T-helper 9 cell (primary cell): ENCODE data around the gene SEL1L2.

Experiments
- DNase-seq: peaks from one replicate; pipeline ENCODE4 v3.0.0-alpha.2; 2020

SEL1L2 gene

GRCh38 chr20:13863244-13863643 lies 127.2 kb downstream of the SEL1L2 start:
- DNase-seq: no peak

- no peak for DNase-seq
These were observed 128.2 kb downstream of the SEL1L2 start for GRCh38 chr20:13862245-13862644.

DNA sequence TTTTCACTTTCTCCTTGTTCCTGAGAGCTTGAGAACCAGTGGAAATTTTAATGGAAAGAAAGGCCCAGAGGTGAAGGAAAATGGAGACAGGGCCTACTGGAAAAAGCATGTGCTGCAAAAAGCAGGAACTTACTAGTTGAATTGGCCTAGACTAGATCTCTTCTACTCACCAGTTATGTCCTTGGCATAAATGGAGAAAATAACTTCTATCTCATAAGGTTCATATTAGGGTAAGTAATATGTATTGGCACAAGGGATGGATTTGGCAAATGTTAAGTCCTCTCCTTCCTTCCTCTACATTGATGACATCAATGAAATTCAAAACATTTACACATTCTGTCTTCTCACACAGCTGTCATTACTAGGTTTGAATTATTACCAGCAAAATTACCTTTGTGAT lies 131.5 kb downstream of the SEL1L2 start:
- no peak for DNase-seq

DNA sequence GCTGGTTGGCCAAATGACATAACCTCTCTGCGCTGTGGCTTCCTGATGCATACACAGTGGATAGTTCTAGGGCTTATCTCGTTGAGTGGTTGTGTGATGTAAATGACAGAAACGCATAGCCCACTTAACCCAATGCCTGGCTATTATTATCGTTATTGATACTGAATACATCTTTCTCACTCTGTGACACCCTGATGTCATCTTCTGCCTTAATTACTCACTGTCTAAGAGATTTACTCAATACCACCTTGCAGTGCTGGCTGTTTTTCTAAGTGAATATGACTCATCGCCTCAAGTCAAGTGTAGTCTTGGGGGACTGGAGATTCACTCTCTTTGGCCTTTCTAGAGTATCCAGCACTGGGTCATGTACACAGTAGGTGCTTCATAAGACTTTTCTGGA lies 132.0 kb downstream of the SEL1L2 start:
- DNase-seq: no peak

GRCh38 chr20:13857961-13858360 lies 132.5 kb downstream of the SEL1L2 start:
- DNase-seq: no peak

GRCh38 chr20:13857304-13857703 lies 133.1 kb downstream of the SEL1L2 start:
- DNase-seq: no peak

- DNase-seq: no peak
These were observed 134.1 kb downstream of the SEL1L2 start for GRCh38 chr20:13856354-13856753.

DNA sequence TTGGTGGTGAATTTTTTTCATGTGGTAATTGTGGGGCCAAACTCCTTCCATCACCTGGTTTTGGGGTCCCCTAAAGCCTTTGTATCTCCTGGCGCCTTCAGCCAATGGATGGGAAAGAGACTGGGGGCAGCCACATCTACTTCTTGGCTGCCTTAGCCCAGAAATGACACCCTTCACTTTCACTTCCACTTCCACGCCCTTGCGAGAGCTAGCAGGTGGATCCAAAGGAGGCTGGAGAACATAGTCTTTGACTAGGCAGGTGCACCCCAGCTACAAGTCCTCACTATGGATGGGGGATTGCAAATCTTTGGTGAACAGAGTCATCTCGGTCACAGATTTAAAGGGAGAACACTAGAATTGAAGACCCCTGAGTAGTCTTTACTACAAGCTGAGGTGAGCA lies 134.8 kb downstream of the SEL1L2 start:
- no peak for DNase-seq

DNA sequence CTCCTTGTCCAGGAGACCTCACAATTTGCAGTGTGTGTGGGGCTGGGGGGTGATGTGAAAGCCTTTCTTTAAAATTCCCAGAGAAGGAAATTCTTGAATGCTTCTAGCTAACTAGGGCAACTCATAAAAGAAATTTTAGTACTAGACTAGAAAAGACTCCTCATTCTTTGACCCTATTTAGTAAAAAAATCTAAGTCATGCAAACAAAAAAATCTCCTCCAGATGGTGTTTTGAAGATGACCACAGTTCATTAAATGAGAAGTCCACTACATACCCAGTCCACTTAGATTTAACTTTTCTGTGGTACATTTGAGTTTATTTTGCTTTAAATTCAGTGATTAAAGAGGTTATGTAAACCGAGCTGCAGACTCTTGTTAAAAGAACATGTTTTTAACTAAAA lies 138.1 kb downstream of the SEL1L2 start:
- DNase-seq: no peak

GRCh38 chr20:13851279-13851678 lies 139.1 kb downstream of the SEL1L2 start:
- no peak for DNase-seq

- no peak for DNase-seq
These were observed 146.1 kb downstream of the SEL1L2 start for GRCh38 chr20:13844296-13844695.

DNA sequence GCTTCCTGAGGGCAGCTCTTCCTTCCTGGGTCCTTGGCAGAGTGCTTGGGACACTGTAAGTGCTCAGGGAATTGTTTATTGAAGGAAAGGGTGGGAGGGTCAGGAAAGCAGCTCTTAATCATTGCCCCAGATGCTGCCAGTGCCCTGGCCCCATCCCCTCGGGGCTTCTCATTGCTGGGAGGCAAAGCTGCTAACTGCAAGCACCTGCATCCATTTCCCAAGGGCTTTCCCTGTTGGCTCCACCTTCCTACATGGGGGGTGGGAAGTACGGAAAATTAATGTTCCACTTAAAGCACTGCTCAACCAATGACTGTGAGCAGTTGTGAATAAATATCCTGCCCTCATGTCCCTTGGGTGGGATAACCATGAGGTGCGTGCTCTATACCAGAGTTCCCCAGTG lies 149.2 kb downstream of the SEL1L2 start:
- DNase-seq: no peak

DNA sequence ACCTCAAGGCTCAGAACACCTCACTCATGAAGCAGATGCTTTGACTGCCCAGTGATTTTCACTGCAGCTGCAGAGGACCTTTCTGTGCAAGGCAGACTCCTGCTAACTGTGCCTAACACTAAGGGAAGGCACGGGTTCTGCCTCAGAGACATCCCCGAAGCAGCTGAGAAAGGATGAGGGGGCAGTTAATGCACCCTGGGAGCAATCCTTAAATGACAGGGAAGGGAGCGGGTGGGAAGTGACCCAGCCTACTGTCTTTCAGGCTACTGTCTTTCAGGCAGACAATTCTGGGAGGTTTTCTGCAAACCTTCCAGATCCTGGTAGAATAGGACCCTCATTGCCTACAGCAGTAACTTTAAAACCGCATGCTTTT lies 150.3 kb downstream of the SEL1L2 start:
- no peak for DNase-seq

GRCh38 chr20:13839421-13840092 lies 150.9 kb downstream of the SEL1L2 start:
- DNase-seq: no peak

- DNase-seq: no peak
These were observed 151.8 kb downstream of the SEL1L2 start for GRCh38 chr20:13838664-13839063.

- DNase-seq: no peak
These were observed 158.9 kb downstream of the SEL1L2 start for GRCh38 chr20:13831476-13831875.

- no peak for DNase-seq
These were observed 164.9 kb downstream of the SEL1L2 start for GRCh38 chr20:13825465-13825864.

- DNase-seq: no peak
These were observed 166.0 kb downstream of the SEL1L2 start for GRCh38 chr20:13824459-13824858.

DNA sequence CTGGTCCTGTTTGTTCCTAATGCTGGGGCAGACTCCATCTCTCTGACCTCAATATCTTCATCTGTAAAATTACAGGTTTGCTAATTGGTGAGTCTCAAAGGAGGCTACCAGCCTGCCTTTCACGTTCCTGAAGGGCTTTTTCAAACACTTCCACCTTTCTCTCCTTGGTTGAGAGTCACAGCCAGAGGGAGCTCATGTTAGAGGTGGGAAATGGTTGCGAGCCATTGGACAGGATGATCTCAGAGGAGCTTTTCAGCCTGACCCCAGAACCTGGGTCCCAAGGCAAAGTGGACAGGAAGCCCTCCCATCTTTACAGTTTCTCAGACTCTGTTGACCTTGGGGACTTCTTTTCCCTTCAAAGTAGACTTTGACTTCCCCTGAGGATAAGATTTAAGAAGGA lies 168.0 kb downstream of the SEL1L2 start:
- no peak for DNase-seq

DNA sequence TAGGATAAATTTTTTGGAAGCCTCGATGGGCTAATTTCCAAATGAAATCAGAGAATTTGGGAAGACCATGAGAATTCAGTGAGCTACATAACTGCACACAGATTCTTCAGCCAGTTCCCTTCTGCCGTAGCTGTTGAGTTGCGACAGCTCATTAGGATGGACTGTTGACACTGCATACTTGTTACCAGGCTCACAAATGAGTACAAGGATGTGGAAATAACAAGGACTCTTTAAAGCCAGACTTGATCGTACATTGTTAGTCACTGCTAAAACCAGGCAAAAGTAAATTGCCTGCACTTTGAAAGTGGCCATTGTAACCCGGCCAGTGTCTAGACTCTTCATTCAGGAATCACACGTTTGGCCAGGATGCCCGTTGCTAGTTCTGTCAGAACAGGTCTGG lies 168.5 kb downstream of the SEL1L2 start:
- no peak for DNase-seq

DNA sequence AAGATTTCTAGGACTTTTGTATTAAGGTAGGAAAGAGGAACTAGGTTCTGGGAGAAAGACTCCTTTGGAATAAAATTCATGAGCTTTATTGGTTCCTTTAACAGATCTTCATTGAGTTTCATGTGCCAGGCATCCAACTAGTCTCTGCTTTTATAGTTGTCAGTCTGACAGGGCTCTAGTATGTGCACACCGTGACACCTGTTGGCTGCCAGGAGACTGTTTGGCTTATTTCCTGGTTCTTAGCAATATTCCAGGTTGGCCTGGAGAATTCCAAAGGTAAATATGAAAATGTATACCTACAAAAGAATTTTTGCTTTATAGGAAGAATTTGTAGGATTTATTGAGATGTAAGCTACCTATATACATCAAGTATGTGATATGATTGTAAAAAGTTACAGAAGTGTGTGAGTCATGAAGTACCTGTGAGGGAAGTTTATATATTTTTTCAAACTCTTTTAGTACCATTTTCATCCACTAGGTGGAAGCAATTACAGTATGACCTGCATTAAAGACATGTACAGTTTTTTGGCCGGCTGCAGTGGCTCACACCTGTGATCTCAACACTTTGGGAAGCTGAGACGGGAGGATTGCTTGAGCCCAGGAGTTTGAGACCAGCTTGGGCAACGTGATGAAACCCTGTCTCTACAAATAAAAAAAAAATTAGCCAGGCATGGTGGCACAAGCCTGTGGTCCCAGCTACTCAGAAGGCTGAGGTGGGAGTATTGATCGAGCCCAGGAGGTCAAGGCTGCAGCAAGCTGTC lies 170.3 kb downstream of the SEL1L2 start:
- no peak for DNase-seq

GRCh38 chr20:13817342-13817741 lies 173.1 kb downstream of the SEL1L2 start:
- DNase-seq: no peak

DNA sequence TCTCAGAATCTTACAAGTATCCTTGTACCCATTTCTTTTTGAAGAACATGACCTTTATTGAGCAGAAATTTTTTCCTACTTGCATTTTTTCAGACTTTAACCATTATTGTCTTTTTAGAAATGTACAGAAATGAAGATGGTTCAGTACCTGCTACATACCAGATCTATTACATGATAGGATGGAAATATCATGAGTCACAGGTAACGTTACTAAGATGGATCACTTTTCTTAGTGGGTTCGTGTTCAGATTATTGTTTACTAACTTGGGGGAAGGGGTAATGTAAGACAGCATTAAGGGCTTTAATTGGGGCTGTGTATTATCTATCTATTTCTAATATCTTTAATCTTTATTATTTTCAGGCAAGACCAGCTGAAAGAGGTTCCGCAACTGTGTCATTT lies 173.7 kb downstream of the SEL1L2 start:
- DNase-seq: no peak

- no peak for DNase-seq
These were observed 175.7 kb downstream of the SEL1L2 start for GRCh38 chr20:13814672-13815071.

DNA sequence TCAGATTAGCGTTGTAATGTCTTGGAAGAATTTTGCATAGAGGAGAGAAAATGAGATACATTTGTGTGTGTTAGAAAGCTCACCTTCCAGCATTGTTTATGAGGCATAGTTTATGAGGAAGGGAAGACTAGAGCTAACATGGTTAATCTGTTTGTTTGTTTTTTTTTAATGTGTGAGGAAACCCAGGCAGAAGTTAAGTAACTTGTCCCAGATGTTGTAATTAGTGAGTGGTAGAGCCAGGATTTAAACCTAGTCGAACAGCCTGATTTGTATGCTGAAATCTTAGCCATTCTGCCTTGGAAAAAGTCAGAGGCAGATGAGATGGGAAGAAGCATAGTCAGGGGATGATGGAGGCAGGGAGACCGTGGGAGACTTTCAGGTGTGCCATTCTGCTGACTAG lies 176.5 kb downstream of the SEL1L2 start:
- DNase-seq: no peak
